Retinal pigment epithelial cell (primary cell): Measurements from ENCODE around the gene CALD1.

Source experiments
- DNase-seq: peaks from one replicate; pipeline ENCODE4 v3.0.0-alpha.2; 2010; ENCODE audit warnings: low read depth
- H3K4me3 ChIP-seq: 2 replicates; pipeline ENCODE4 v1.5.1; 2011; ENCODE audit warnings: mild to moderate bottlenecking, low read length, control low read depth, moderate library complexity
- CTCF ChIP-seq: conservative IDR thresholded peaks from 2 replicates; pipeline ENCODE4 v1.5.1; 2011; ENCODE audit warnings: low read depth, low read length, control low read depth, inconsistent platforms

The CALD1 gene

DNA sequence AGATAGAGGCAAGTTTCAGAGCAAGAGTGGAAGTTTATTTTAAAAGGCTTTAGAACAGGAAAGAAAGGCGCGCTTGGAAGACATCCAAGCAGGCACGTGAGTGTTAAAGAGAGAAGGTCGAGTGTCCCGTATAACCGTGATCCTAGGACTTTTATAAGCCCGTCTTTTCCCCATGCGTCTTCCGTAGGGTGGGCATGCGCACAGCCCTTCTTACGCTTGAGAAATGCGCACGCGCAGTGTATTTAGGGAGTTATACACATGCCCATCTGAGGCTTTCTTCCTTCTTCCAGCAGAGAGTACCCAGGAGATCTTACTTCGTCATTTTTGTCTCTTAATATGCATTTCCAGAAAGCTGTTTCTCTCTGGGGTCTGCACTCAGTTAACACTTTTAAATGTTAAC lies 52.4 kb downstream of the CALD1 start:
- TF ChIP-seq CTCF = no peak
- H3K4me3 ChIP-seq = no peak overlapping the region
- no peak for DNase-seq

- TF ChIP-seq CTCF = no peak
- H3K4me3 ChIP-seq = no peak overlapping the region
- DNase-seq = no peak
Measured at GRCh38 chr7:134832367-134832766, 52.9 kb downstream of the CALD1 start.

DNA sequence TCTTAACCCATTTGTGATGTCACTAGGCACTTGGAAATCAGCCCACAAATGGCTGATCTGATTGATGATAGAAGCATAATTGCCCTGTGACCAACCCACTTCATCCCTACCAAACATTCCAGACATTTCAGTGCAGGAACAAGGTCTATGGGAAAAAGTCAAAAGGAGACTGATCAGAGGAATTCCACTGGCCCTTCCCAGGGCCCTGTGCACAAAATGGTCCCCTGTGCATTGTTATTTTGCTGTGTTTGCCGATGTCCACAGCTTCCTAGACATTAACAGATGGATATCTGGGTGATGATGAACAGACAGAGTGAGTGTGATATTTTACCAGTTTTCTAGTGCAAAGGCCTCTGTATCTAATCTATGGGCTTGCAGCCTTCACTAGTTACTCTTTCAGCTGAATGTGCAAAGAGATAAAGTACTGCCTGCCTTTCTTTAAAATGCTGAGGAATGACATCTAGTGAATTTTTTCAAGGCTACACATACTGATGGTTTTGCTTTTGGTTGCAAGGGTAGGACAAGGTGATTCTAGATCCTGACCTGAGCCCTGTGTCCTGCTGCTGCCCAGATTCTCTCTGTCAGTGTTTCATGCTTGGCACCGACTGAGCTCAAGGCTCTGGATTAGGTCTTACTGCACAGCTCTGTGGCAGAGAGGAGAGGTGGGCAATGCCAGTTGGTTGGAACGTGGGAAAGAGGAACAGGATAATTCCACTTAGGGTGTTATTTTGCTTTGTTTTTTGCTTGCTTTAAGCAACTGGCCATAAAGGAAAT lies 55.4 kb downstream of the CALD1 start:
- H3K4me3 ChIP-seq = no peak overlapping the region
- DNase-seq = peak; percentile 81
- TF ChIP-seq CTCF = no peak

DNA sequence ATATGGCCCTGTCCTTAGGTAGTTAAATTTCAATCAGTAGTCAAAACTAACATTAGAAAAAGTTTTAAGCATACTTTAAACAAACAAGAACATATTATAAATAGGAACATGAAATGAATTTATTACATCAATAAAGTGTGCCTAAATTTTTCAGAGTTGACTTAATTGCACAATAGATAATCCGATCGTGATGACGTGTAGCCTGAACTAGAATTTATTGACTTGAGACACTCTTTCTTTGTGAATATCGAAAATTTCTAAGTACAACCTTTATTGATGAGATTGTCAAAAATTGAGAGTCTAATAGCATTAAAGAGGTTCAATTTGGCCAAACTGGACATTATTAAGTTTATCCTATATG lies 56.0 kb downstream of the CALD1 start:
- no peak for TF ChIP-seq CTCF
- H3K4me3 ChIP-seq = no peak overlapping the region
- no peak for DNase-seq

DNA sequence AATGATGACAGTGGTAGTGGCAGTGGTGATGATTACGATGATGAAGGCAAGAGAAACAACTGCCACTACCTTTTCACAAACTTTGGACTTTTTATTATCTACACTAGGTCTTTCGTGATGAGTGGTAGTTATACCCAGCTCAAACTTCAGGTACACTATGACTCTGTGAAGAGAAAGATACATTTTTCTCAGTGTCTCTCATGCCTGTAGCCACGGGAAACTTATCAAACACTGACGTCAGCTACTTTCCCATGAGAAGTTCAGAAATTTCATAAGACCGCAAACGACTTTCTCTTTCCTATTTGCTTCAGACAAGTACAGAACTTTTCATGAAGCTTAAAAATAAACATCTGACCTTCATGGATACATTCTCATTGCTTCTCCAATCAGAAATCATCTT lies 57.0 kb downstream of the CALD1 start:
- no peak for DNase-seq
- TF ChIP-seq CTCF = no peak
- H3K4me3 ChIP-seq = no peak overlapping the region

DNA sequence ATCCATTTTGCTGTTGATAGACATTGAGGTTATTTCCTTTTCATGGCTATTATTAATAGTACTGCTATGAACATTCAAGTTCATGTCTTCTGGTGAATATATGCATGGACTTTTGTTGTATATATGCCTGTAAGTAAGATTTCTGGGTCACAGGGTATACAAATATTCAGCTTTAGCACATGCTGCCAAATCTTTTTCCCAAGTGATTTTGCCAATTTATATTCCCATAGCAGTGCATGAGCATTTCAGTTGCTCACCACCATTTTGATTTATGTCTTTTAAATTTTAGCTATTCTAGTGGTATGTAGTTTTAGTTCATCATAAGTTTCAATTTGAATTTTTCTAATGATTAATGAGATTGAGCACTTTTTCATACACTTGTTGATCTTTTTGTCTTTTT lies 59.9 kb downstream of the CALD1 start:
- H3K4me3 ChIP-seq = no peak overlapping the region
- DNase-seq = no peak
- no peak for TF ChIP-seq CTCF

DNA sequence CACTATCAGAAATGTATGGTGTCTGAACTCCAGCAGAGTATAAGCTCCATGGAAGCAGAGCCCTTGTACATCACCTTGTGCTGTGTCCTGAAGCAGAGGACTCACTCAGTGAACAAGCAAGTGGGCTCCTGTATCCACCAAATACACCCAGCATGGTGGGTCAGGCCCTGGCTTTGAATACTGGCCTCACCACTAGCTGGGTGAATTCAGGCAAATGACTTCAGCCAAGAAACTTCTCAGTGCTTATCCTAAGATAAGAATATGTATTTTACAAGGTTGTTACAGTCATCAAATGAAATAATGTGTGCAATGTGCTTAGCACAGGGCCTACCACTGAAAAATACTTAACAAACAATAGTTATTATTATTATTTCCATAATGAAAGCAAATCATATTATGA lies 62.6 kb downstream of the CALD1 start:
- no peak for TF ChIP-seq CTCF
- DNase-seq = no peak
- no peak overlapping the region for H3K4me3 ChIP-seq
